H9 (cell line): Measurements from ENCODE around the gene ABR. TPM values are rescaled to one million over a fixed set of nuclear protein-coding genes. Genes with fewer than 3 reads are reported as not detected.

ENCODE experiments used
- DNase-seq: peaks from one replicate; pipeline ENCODE4 v3.0.0-alpha.2; 2017
- H2AFZ ChIP-seq: one replicate; pipeline ENCODE4 v1.6.1; 2013; ENCODE audit warnings: mild to moderate bottlenecking, low read length, control low read depth, moderate library complexity
- H2AK5ac ChIP-seq: 2 replicates; pipeline ENCODE4 v1.6.1; 2013; ENCODE audit warnings: low read length, control low read depth, mixed read lengths; ENCODE audit not compliant: insufficient read length
- H2BK120ac ChIP-seq: one replicate; pipeline ENCODE4 v1.6.1; 2013; ENCODE audit warnings: low read depth, mild to moderate bottlenecking, low read length, control low read depth, inconsistent platforms; ENCODE audit not compliant: poor library complexity, severe bottlenecking
- H2BK12ac ChIP-seq: 2 replicates; pipeline ENCODE4 v1.6.1; 2013; ENCODE audit warnings: low read length, control low read depth, mixed read lengths, low read depth; ENCODE audit not compliant: insufficient read length
- H2BK15ac ChIP-seq: 2 replicates; pipeline ENCODE4 v1.6.1; 2013; ENCODE audit warnings: low read depth, low read length, control low read depth
- H2BK20ac ChIP-seq: one replicate; pipeline ENCODE4 v1.6.1; 2013; ENCODE audit warnings: low read depth, mild to moderate bottlenecking, low read length, control low read depth, inconsistent platforms; ENCODE audit not compliant: poor library complexity, severe bottlenecking
- H2BK5ac ChIP-seq: 2 replicates; pipeline ENCODE4 v1.6.1; 2013; ENCODE audit warnings: low read length, control low read depth, mixed read lengths; ENCODE audit not compliant: insufficient read length
- H3K14ac ChIP-seq: 2 replicates; pipeline ENCODE4 v1.6.1; 2013; ENCODE audit warnings: low read length, control low read depth; ENCODE audit not compliant: insufficient read depth
- H3K18ac ChIP-seq: 2 replicates; pipeline ENCODE4 v1.6.1; 2013; ENCODE audit warnings: low read depth, mild to moderate bottlenecking, mixed read lengths, low read length, control low read depth; ENCODE audit not compliant: insufficient read length
- H3K23ac ChIP-seq: 2 replicates; pipeline ENCODE4 v1.6.1; 2013; ENCODE audit warnings: low read length, control low read depth, mixed read lengths, low read depth; ENCODE audit not compliant: insufficient read length
- H3K23me2 ChIP-seq: 2 replicates; pipeline ENCODE4 v1.6.1; 2013; ENCODE audit warnings: low read depth, mild to moderate bottlenecking, mixed read lengths, low read length, control low read depth; ENCODE audit not compliant: insufficient read length, poor library complexity, severe bottlenecking
- H3K27ac ChIP-seq: 2 replicates; pipeline ENCODE4 v1.5.1; 2013; ENCODE audit warnings: low read length, control low read depth, mixed read lengths, low read depth; ENCODE audit not compliant: insufficient read length
- H3K27me3 ChIP-seq: 2 replicates; pipeline ENCODE4 v1.6.1; 2013; ENCODE audit warnings: low read length, control low read depth, inconsistent platforms; ENCODE audit not compliant: insufficient read depth
- H3K4ac ChIP-seq: 2 replicates; pipeline ENCODE4 v1.6.1; 2013; ENCODE audit warnings: low read depth, mild to moderate bottlenecking, control low read depth, inconsistent platforms, low read length, moderate library complexity
- H3K4me1 ChIP-seq: 2 replicates; pipeline ENCODE4 v1.6.1; 2013; ENCODE audit warnings: low read length, control low read depth, inconsistent platforms; ENCODE audit not compliant: insufficient read depth
- H3K4me2 ChIP-seq: 2 replicates; pipeline ENCODE4 v1.6.1; 2013; ENCODE audit warnings: low read length, control low read depth, mixed read lengths; ENCODE audit not compliant: insufficient read length, insufficient read depth
- H3K56ac ChIP-seq: 2 replicates; pipeline ENCODE4 v1.6.1; 2013; ENCODE audit warnings: low read depth, mild to moderate bottlenecking, mixed read lengths, low read length, control low read depth; ENCODE audit not compliant: insufficient read length
- H3K79me1 ChIP-seq: 2 replicates; pipeline ENCODE4 v1.6.1; 2013; ENCODE audit warnings: low read depth, mild to moderate bottlenecking, moderate library complexity, low read length, control low read depth, inconsistent platforms; ENCODE audit not compliant: insufficient read depth, poor library complexity, severe bottlenecking
- H3K79me2 ChIP-seq: 2 replicates; pipeline ENCODE4 v1.6.1; 2013; ENCODE audit warnings: low read length, control low read depth, inconsistent platforms; ENCODE audit not compliant: insufficient read depth
- H3K9ac ChIP-seq: 2 replicates; pipeline ENCODE4 v1.6.1; 2013; ENCODE audit warnings: low read length, control low read depth, mixed read lengths; ENCODE audit not compliant: insufficient read length; ENCODE audit errors: extremely low read depth
- H3K9me3 ChIP-seq: one replicate; pipeline ENCODE4 v1.6.1; 2013; ENCODE audit warnings: low read depth, low read length, inconsistent platforms; ENCODE audit not compliant: control insufficient read depth
- H3T11ph ChIP-seq: one replicate; pipeline ENCODE4 v1.6.1; 2013; ENCODE audit warnings: mild to moderate bottlenecking, low read length, control low read depth, inconsistent platforms
- H4K20me1 ChIP-seq: one replicate; pipeline ENCODE4 v1.6.1; 2013; ENCODE audit not compliant: control insufficient read depth, insufficient read length, insufficient read depth
- H4K5ac ChIP-seq: 2 replicates; pipeline ENCODE4 v1.6.1; 2013; ENCODE audit warnings: low read depth, mild to moderate bottlenecking, mixed read lengths, low read length, control low read depth; ENCODE audit not compliant: insufficient read length
- H4K8ac ChIP-seq: replicated peaks from 2 replicates; pipeline ENCODE4 v1.6.1; 2013; ENCODE audit warnings: low read length, control low read depth, mixed read lengths, low read depth; ENCODE audit not compliant: insufficient read length
- H4K91ac ChIP-seq: 2 replicates; pipeline ENCODE4 v1.6.1; 2013; ENCODE audit warnings: low read depth, mild to moderate bottlenecking, moderate library complexity, mixed read lengths, low read length, control low read depth; ENCODE audit not compliant: insufficient read length
- H3K27ac Mint-ChIP-seq, 3 experiments: 2 replicates in 2 of 3; 3 replicates in 1 of 3; pipeline ENCODE4 v1.8.0; 2020 to 2021; ENCODE audit warnings: mixed read lengths in 3 of 3, mild to moderate bottlenecking in 1 of 3, moderate library complexity in 1 of 3
- H3K27me3 Mint-ChIP-seq: 2 replicates; pipeline ENCODE4 v1.8.0; 2021; ENCODE audit warnings: low read depth, mild to moderate bottlenecking, moderate library complexity, mixed read lengths
- H3K36me3 Mint-ChIP-seq, 3 experiments: 2 replicates in 2 of 3; 3 replicates in 1 of 3; pipeline ENCODE4 v1.8.0; 2020 to 2021; ENCODE audit warnings: low read depth in 3 of 3, mixed read lengths in 3 of 3; ENCODE audit not compliant: insufficient read depth in 1 of 3
- H3K4me1 Mint-ChIP-seq, 2 experiments: 2 replicates each; pipeline ENCODE4 v1.8.0; 2020; ENCODE audit warnings: mixed read lengths in 2 of 2
- H3K4me3 Mint-ChIP-seq, 2 experiments: 2 replicates in 1 of 2; 3 replicates in 1 of 2; pipeline ENCODE4 v1.8.0; 2020 to 2021; ENCODE audit warnings: mild to moderate bottlenecking in 2 of 2, mixed read lengths in 2 of 2, moderate library complexity in 1 of 2
- H3K9me3 Mint-ChIP-seq, 2 experiments: 2 replicates in 1 of 2; 3 replicates in 1 of 2; pipeline ENCODE4 v1.8.0; 2020; ENCODE audit warnings: mild to moderate bottlenecking in 2 of 2, mixed read lengths in 2 of 2, moderate library complexity in 1 of 2
- WGBS: extraction: QIAGEN DNeasy Blood & Tissue Kit; methylation state at CpG from one replicate; pipeline ENCODE4 v1.1.7; 2013; ENCODE audit warnings: missing lambda C conversion rate, low lambda C conversion rate, mixed read lengths; ENCODE audit not compliant: insufficient read length; ENCODE audit errors: extremely low coverage; 5-methylcytosine and 5-hydroxymethylcytosine counted together
- total RNA-seq: library from RNA; stranded (reverse); gene quantifications from 2 replicates; pipeline ENCODE4 v1.2.1, GENCODE V29; 2021
- TF ChIP-seq, protein P1 (sequence below): fragments of 200-600 bp; sonication (generic); conservative IDR thresholded peaks from 3 replicates; pipeline ENCODE4 v1.8.0; 2021; ENCODE audit warnings: antibody characterized with exemption, mild to moderate bottlenecking

Gene ABR
- total RNA-seq, 1 experiment from 2014 or later: 34.7 TPM

DNA sequence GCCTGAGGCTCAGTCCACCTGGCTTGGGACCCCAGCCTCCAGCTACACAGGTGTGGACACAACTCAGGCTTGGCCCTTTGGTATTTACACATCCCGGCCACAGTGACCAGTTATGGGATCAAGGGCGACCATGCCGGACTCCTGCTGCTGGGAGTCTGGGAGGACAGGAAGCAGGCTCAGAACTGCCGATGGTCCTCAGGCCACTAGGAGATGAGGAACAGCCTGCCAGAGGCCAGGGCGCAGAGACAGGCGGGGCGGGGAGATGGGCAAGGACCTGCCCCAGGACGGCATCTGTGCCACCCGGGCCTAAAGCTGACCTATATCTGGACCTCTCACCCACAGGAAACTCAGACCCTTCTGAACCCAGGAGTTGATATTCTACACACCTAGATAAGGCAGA, 212.7 kb downstream of the ABR start:
- Mint-ChIP-seq H3K27ac (peak overlapping the region in 2 of 3 experiments; percentile 42 to 58; a peak in 3 of 7 replicates), H3K4me1 (peaks cover 63 to 78% of the 10 kb centered on the region in 2 experiments), H3K4me3 (no peak overlapping the region; a peak in 1 of 5 replicates), H3K27me3 (no peaks in the 10 kb centered on the region), H3K36me3 (peaks cover 11 to 23% (median 20%) of the 10 kb centered on the region in 3 experiments), H3K9me3 (no peaks in the 10 kb centered on the region; a peak in 1 of 5 replicates)
- no peaks in the 10 kb centered on the region for H3K23me2 ChIP-seq
- H3K14ac ChIP-seq: no peak overlapping the region; the same call in 1 of the 2 replicates
- peaks cover 13% of the 10 kb centered on the region for H3K79me1 ChIP-seq
- no peaks in the 10 kb centered on the region for H3K27me3 ChIP-seq
- no peak overlapping the region for H4K91ac ChIP-seq
- H3K79me2 ChIP-seq: peaks cover 25% of the 10 kb centered on the region; the same call in 1 of the 2 replicates
- H2BK120ac ChIP-seq: no peak overlapping the region
- TF ChIP-seq, protein P1, sequence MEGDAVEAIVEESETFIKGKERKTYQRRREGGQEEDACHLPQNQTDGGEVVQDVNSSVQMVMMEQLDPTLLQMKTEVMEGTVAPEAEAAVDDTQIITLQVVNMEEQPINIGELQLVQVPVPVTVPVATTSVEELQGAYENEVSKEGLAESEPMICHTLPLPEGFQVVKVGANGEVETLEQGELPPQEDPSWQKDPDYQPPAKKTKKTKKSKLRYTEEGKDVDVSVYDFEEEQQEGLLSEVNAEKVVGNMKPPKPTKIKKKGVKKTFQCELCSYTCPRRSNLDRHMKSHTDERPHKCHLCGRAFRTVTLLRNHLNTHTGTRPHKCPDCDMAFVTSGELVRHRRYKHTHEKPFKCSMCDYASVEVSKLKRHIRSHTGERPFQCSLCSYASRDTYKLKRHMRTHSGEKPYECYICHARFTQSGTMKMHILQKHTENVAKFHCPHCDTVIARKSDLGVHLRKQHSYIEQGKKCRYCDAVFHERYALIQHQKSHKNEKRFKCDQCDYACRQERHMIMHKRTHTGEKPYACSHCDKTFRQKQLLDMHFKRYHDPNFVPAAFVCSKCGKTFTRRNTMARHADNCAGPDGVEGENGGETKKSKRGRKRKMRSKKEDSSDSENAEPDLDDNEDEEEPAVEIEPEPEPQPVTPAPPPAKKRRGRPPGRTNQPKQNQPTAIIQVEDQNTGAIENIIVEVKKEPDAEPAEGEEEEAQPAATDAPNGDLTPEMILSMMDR: no peak
- H2BK5ac ChIP-seq: no peak overlapping the region
- no peak overlapping the region for H3K56ac ChIP-seq
- H3K9ac ChIP-seq: no peak overlapping the region
- no peak overlapping the region for H3K23ac ChIP-seq
- H3K27ac ChIP-seq: no peak overlapping the region
- no peak overlapping the region for H2BK12ac ChIP-seq
- H4K8ac ChIP-seq: no peak overlapping the region
- H3K9me3 ChIP-seq: no peaks in the 10 kb centered on the region
- H4K5ac ChIP-seq: no peak overlapping the region
- H2BK20ac ChIP-seq: no peak overlapping the region
- no peak overlapping the region for H3T11ph ChIP-seq
- no peak for DNase-seq
- H2AFZ ChIP-seq: no peak overlapping the region
- H2BK15ac ChIP-seq: no peak overlapping the region
- no peak overlapping the region for H3K4me2 ChIP-seq
- H2AK5ac ChIP-seq: no peak overlapping the region
- no peak overlapping the region for H3K18ac ChIP-seq
- H4K20me1 ChIP-seq: peaks cover 2% of the 10 kb centered on the region
- H3K4ac ChIP-seq: no peak overlapping the region
- H3K4me1 ChIP-seq: peaks cover 8% of the 10 kb centered on the region; the same call in 1 of the 2 replicates
- no CpG with 5 or more reads among the region's 9 CpGs for WGBS
